ENCODE results near the gene AUTS2. TPM values are rescaled to one million over a fixed set of nuclear protein-coding genes. Genes with fewer than 3 reads are reported as not detected.
A peak's percentile ranks its signal among the peaks of the same experiment; 100 is the strongest.

AUTS2 gene
- polyA plus RNA-seq, 1 donor from 2014 or later: 97.3 TPM

GRCh38 chr7:69768986-69769595 lies 170.8 kb downstream of the AUTS2 start:
- no peaks in the 10 kb centered on the region for H3K27me3 ChIP-seq (ENCODE audit: insufficient read depth, low read depth, low read length)
- no peak overlapping the region for H2AFZ ChIP-seq (ENCODE audit: low read depth, low read length)
- H3K27ac ChIP-seq (ENCODE audit: low read length): no peak overlapping the region
- no peaks in the 10 kb centered on the region for H3F3A ChIP-seq (ENCODE audit: insufficient read depth, low read length, poor library complexity, severe bottlenecking)
- no peaks in the 10 kb centered on the region for H3K36me3 ChIP-seq (ENCODE audit: insufficient read depth, low read length)
- peak overlapping the region; percentile 7 for H3K4me2 ChIP-seq (ENCODE audit: low read length)
- TF ChIP-seq EP300 (conservative IDR thresholded peaks at IDR 0.05; ENCODE audit: poor library complexity, severe bottlenecking) (no peak), EZH2 (IDR thresholded peaks at IDR 0.05; ENCODE audit: borderline replicate concordance, insufficient read depth, low read length, poor library complexity, severe bottlenecking) (no peak), REST (IDR thresholded peaks at IDR 0.05; ENCODE audit: borderline replicate concordance) (no peak), POLR2AphosphoS5 (IDR thresholded peaks at IDR 0.05) (no peak)
- H4K20me1 ChIP-seq (ENCODE audit: insufficient read depth): peaks cover 5% of the 10 kb centered on the region
- peaks cover 23% of the 10 kb centered on the region for H3K79me2 ChIP-seq (replicated peaks; ENCODE audit: insufficient read depth, low read length)
- no peaks in the 10 kb centered on the region for H3K9me2 ChIP-seq (ENCODE audit: insufficient read depth, low read length)
- H3K9me3 ChIP-seq (ENCODE audit: low read length): no peaks in the 10 kb centered on the region
- H3K4me3 ChIP-seq (ENCODE audit: low read length): no peak overlapping the region
- no peak overlapping the region for H3K9ac ChIP-seq (ENCODE audit: low read length)

GRCh38 chr7:69769826-69770225 lies 171.6 kb downstream of the AUTS2 start:
- H3F3A ChIP-seq (ENCODE audit: insufficient read depth, low read length, poor library complexity, severe bottlenecking): no peaks in the 10 kb centered on the region
- H3K9me2 ChIP-seq (ENCODE audit: insufficient read depth, low read length): no peaks in the 10 kb centered on the region
- H3K4me3 ChIP-seq (ENCODE audit: low read length): no peak overlapping the region
- no peak overlapping the region for H2AFZ ChIP-seq (ENCODE audit: low read depth, low read length)
- no peaks in the 10 kb centered on the region for H3K27me3 ChIP-seq (ENCODE audit: insufficient read depth, low read depth, low read length)
- no peak overlapping the region for H3K27ac ChIP-seq (ENCODE audit: low read length)
- H3K9ac ChIP-seq (ENCODE audit: low read length): no peak overlapping the region
- H3K79me2 ChIP-seq (replicated peaks; ENCODE audit: insufficient read depth, low read length): peaks cover 23% of the 10 kb centered on the region
- TF ChIP-seq SMC3 (conservative IDR thresholded peaks at IDR 0.05; ENCODE audit: poor library complexity): no peak
- no peak for TF ChIP-seq EP300 (conservative IDR thresholded peaks at IDR 0.05; ENCODE audit: poor library complexity, severe bottlenecking)
- no peak for TF ChIP-seq TAF1 (IDR thresholded peaks at IDR 0.05; ENCODE audit: low read depth)
- no peak for TF ChIP-seq MXI1 (conservative IDR thresholded peaks at IDR 0.05; ENCODE audit: poor library complexity, severe bottlenecking)
- TF ChIP-seq POLR2AphosphoS5 (IDR thresholded peaks at IDR 0.05): no peak
- no peak for TF ChIP-seq RAD21 (conservative IDR thresholded peaks at IDR 0.05)
- no peak for TF ChIP-seq REST (IDR thresholded peaks at IDR 0.05; ENCODE audit: borderline replicate concordance)
- no peak for TF ChIP-seq EZH2 (IDR thresholded peaks at IDR 0.05; ENCODE audit: borderline replicate concordance, insufficient read depth, low read length, poor library complexity, severe bottlenecking)
- no peak for TF ChIP-seq CTCF (IDR thresholded peaks at IDR 0.05; ENCODE audit: poor library complexity, severe bottlenecking)
- peaks cover 5% of the 10 kb centered on the region for H4K20me1 ChIP-seq (ENCODE audit: insufficient read depth)
- H3K36me3 ChIP-seq (ENCODE audit: insufficient read depth, low read length): no peaks in the 10 kb centered on the region
- no peaks in the 10 kb centered on the region for H3K9me3 ChIP-seq (ENCODE audit: low read length)
- peak overlapping the region; percentile 7 for H3K4me2 ChIP-seq (ENCODE audit: low read length)
